PFSK-1 (cell line): ENCODE data around the gene CD81.

Experiments
- FOXP2 ChIP-seq: optimal IDR thresholded peaks from 2 replicates; pipeline ENCODE3; 2011; ENCODE audit warnings: borderline replicate concordance, control low read depth, inconsistent platforms; ENCODE audit not compliant: insufficient read depth; ENCODE audit errors: extremely low read length, extremely low read depth
- POLR2AphosphoS5 ChIP-seq: IDR thresholded peaks from 2 replicates; pipeline ENCODE4 v1.6.1; 2012; ENCODE audit warnings: low read depth, mild to moderate bottlenecking, control low read depth, low read length, moderate library complexity
- REST ChIP-seq, 2 experiments: IDR thresholded peaks; 2 replicates each; pipeline versions ENCODE4 v1.6.1 to v1.8.0; 2011 to 2012; ENCODE audit warnings: low read depth in 2 of 2, low read length in 2 of 2, control low read depth in 1 of 2, inconsistent platforms in 1 of 2, mild to moderate bottlenecking in 1 of 2, moderate library complexity in 1 of 2; ENCODE audit not compliant: insufficient read depth in 1 of 2
- SIN3A ChIP-seq: IDR thresholded peaks from 2 replicates; pipeline ENCODE4 v1.6.1; 2012; ENCODE audit warnings: mild to moderate bottlenecking, low read length, moderate library complexity, borderline replicate concordance; ENCODE audit not compliant: insufficient read depth
- TAF1 ChIP-seq: IDR thresholded peaks from 2 replicates; pipeline ENCODE4 v1.6.1; 2012; ENCODE audit warnings: low read length, control low read depth, borderline replicate concordance; ENCODE audit not compliant: insufficient read depth

The CD81 gene

DNA sequence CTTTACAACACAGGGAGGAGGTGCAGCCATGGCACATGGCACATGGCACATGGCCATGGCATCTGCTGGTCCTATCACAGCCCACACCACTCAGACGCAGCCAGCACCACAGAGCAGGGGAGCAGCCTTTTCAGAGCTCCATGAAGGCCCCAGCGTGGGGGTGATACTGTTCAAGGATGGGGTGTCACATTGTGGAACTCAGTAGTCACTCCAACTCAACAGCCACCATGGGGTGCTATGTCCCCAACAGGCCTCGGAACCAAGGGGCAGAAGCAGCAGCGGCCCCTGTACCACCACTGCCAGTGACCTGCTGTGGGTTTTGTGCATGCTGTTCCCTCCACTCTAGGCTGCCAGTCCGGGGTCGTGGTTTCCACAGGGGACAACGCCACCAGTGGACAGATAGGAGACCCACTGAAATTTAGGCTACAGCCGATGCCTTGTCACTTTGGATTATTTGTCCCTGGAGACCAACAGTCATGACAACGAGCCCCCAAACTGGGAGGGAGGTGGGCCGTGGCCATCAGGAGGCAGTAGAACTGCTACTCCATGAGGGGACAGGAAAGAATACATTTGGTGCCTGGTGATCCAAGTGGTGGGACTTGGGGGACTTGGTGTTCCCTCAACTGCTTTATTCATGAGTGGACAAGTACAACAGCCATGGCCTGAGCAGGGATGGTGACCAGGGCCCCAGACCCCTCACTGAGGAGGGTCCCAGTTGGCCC, 30.4 kb upstream of the CD81 start:
- TF ChIP-seq TAF1 (no peak), FOXP2 (no peak), REST (IDR thresholded peaks at IDR 0.05; ENCODE audit: insufficient read depth in 1 of 2, low read depth in 2 of 2, low read length in 2 of 2) (no peak), POLR2AphosphoS5 (no peak), SIN3A (no peak)

- TF ChIP-seq TAF1, result no peak
Observed at GRCh38 chr11:2347308-2347830, 29.7 kb upstream of the CD81 start.

- TF ChIP-seq REST (IDR thresholded peaks at IDR 0.05; ENCODE audit: insufficient read depth in 1 of 2, low read depth in 2 of 2, low read length in 2 of 2), result no peak
- TF ChIP-seq SIN3A, result no peak
- no peak for TF ChIP-seq TAF1
- no peak for TF ChIP-seq FOXP2
- no peak for TF ChIP-seq POLR2AphosphoS5
Observed at GRCh38 chr11:2348986-2349385, 28.1 kb upstream of the CD81 start.

DNA sequence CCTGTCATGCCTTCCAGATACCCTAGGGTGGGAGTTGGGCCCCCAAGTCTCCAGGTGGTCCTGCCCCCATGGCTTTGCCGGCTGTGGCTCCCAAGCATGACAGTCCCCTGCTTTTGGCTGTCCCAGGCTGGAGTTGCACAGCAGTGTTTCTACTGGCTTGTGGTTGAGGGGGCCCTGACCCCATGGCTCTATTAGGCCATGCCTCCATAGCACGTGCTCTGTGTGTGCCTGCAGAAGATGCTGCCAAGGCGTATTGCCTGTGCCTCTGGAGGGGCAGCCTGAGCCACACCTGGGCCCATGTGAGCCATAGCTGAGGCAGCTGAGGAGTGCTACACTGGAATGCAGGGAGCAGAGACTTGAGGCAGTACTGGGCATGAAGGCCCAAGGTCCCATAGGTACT, 25.4 kb upstream of the CD81 start:
- TF ChIP-seq TAF1 (no peak), REST (IDR thresholded peaks at IDR 0.05; ENCODE audit: insufficient read depth in 1 of 2, low read depth in 2 of 2, low read length in 2 of 2) (no peak), POLR2AphosphoS5 (no peak), FOXP2 (no peak), SIN3A (no peak)

DNA sequence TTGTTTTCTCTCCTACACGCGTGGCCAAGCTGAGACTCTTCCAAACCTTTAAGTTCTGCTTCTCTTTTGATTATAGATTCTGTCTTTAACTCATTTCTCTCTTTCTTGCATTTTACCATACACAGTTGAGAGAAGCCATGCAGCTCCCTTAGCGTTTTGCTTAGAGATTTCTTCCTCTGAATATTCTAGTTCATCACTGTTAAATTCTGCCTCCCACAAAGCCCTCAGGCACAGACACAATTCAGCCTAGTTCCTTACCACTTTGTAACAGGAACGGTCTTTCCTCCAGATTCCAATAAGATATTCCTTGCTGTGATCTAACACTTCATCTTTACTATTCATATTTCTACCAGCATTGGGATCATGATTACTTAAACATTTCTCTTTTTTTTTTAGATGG, 24.7 kb upstream of the CD81 start:
- TF ChIP-seq TAF1, result no peak
- no peak for TF ChIP-seq POLR2AphosphoS5
- TF ChIP-seq REST (IDR thresholded peaks at IDR 0.05; ENCODE audit: insufficient read depth in 1 of 2, low read depth in 2 of 2, low read length in 2 of 2), result no peak
- no peak for TF ChIP-seq SIN3A
- TF ChIP-seq FOXP2, result no peak
